ENCODE results near the gene HCCS.
A peak's percentile ranks its signal among the peaks of the same experiment; 100 is the strongest.

HCCS gene

DNA sequence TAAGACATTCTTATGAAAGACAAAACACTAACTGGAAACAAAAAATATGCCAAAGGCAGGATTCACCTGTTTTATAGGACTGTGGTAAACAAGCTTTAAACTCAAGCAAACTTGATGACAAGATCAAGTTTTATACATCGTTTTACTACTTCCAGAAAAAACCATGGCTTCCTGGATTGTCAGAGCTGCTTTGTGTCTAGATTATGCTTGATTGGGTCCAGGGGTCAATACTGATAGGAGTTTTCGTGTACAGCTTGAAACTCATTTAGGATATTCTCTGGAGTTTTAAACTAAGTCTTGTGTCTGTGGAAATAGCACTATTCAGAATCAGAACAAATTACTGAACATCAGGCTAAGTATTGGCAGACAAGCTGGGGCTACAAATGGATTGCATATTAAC lies 13.0 kb downstream of the HCCS start:
- no peak for DNase-seq

DNA sequence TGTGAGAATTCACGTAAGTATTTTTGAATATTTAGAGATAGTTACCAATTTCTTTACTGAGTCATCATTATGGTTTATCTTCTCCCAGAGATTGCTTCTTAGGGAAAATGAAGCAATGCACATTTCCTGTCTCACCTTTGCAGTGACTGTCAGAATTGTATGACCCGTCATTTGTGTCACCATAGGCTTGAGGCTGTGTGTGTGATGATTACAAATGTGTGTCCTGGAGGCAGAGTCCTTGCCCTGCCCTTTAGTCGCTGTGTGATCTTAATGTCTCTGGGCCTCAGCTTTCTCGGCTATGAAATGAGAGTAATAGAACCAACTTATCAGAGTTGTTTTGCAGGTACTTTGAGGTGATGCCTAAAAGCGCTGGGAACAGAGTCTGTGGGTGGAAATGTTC lies 13.9 kb downstream of the HCCS start:
- no peak for DNase-seq

DNA sequence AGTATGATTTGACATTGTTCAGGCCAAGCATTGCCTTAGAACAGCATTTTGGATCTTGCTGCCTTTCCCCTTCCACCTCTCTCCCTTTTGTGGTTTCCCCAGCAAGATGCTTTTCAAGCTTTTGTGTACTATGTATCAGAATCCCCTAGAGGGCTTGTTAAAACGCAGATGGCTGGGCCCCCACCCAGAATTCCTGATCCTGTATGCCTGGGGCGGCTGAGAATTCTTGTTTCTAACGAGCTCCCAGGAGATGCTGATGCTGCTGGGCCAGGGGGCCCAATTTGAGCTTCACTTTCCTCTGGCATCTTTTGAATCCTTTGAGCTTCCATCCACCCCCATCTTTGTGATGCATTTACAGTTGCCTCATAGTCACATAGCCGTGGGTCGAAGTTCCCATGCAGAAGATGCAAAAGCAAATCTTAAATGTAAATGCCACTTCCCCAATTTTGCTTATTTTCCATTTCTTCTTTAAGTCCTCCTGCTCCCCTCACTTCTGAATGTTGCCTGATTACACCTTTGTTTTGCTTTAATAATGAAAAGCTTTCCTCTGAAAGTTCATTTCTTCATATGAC lies 18.5 kb downstream of the HCCS start:
- peak; percentile 73 for DNase-seq

DNA sequence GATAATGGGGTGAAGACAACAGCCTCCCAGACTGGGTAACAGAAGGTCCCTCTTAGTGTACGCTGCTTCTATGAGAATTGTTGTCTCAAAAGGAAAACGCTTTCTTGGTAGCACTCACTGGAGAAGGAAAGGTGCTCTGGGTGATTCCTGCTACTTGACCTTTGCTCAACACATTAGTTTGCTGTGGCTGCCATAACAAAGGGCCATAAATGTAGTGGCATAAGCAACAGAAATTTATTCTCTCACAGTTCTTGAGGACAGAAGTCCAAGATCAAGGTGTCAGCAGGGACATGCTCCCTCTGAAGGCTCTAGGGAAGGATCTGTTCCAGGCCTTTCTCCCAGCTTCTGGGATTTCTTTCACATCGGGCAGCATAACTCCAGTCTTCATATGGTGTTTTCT lies 19.0 kb downstream of the HCCS start:
- no peak for DNase-seq

DNA sequence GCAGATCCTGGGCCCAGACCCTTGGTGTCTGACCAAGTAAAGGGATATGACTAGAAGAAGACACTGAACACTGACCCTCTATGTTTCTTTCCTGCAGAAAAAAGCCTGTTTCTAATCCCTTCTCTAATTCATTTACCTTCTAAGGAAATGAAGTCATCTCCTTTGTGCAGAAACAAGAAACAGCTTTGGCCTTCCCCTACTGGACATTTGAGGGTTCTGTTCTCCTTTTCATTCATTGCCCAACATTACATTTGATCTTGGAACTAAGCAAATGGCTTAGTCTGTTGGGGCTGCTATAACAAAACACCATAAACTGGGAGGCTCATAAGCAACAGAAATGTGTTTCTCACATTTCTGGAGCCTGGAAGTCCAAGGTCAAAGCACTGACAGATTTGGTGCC lies 20.0 kb downstream of the HCCS start:
- DNase-seq: peak; percentile 67

DNA sequence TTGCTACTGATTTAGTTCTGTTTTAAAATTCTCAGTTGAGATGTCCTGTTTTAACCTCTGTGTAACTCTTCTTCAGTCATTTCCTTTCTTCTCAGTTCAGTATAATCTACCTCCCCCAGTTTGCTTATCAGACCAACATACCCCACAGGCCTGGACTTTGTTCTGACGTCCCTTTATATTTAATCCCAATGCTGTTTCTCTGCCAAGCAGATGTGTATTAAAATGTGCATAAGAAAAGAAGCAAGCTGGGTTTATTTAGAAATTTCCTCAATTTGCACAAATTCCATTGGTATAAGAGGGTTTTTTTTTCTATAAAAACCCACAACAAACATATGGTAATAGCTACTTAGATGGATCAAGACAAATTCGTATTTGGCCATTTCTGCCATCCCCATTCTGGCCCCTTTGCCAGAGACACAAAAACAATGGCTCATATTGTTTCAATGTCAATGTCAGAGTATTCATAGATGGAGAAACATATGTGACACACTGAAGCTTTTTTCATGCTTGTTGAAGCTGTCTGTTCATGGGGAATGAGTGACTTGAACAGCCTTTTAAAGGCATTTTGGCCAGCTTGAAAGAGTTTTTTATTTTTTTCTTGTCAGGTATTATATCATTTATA lies 24.5 kb downstream of the HCCS start:
- DNase-seq: no peak

DNA sequence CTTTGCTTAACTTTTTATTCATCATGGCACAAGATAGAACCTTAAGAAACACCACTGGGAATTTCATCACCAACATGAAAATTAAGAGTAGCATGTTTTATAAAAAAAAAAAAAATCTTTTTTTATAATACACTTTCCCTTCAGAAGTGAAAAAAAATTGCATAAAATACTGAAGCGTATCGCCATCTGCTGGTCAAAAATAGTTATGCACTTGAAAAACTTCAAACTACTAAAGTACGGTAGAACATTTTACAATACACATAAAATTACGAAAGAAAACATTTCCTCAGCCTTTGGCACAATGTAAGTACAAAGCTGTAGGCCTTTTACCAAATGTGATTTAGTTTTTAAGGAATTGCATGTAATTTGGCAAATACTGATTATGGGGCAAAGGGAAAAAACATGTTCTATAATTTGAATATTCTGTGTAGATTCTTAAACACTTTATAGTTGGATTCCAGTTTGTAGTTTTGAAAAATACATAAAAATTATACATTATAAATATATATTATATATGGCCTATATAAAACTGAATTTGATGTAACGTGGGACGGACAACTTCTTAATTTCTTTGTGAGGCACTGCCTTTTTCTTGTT lies 26.5 kb downstream of the HCCS start:
- peak; percentile 60 for DNase-seq

DNA sequence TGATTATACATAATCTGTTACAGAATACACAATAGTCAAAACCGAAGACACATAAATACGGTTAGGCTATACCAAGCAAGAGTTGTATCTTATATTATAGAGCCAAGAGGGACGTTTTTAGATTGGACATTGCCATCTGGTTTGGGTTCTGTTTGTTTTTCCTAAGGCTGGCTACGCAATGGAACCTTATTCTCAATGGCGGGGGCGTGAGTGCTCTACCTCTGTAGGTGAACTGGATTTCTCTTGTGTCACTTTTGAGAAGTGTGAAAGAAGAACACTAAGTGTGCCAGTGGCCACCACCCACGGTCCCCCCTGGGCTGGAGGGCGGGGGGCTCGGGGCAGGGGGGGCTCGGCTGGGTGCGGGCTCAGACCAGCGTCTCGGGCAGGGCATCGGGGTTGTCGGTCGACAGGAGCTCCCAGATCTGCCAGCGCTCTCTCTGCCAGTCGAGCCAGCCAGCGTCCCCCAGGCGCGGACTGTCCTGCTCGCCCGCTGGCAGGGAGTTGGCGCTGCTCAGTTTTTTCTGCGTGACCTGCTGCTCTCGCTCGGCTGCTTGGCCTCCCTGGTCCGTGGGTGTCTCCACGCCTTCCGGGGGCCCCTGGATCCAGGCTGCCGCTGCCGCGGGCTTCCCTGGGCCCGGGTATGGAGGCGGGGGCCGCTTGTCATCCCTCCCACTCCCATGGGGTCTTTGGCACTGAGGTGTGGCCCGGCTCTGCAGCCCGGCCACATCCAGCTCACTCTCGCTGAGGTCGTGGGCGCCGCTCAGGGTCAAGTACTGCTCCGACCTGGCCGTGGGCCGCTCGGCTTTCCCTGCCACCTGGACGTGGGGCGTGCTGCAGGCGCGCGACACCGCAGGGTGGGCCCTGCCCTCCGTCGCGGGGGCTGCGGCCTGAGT lies 27.6 kb downstream of the HCCS start:
- no peak for DNase-seq

DNA sequence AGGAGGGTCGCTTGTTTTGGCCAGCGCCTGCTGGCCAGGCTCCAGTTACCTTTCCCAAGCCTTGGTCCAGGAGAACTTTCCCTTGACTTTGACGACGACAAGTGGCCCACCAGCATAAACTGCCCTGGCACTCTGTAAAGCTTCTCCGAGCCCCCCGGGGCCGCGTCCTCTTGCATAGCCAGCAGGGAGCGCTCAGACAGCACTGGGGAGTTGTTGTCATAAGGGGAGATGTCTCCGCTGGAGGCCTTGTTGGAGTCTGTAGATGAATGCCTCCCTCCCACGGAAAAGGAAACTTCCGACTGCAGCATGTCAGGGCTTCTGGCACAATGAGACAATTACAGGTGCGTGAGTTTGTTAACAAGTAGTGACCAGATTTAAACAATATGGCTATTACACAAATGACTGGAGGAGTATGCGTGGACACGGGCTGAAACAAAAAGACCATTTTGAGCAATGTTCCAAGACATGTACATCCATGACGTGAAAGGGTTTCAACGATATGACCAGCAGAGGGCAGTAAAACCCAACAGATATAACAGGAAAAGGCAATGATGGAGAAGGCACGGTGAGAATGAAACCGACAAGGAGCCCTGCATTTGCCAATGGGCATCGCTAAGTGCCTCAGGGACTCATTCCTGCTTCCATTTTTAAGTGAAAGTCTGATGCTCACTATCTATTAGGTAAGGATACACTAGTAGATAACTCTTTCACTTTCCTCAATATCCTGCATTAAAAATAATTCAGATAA lies 33.0 kb downstream of the HCCS start:
- peak; percentile 75 for DNase-seq

DNA sequence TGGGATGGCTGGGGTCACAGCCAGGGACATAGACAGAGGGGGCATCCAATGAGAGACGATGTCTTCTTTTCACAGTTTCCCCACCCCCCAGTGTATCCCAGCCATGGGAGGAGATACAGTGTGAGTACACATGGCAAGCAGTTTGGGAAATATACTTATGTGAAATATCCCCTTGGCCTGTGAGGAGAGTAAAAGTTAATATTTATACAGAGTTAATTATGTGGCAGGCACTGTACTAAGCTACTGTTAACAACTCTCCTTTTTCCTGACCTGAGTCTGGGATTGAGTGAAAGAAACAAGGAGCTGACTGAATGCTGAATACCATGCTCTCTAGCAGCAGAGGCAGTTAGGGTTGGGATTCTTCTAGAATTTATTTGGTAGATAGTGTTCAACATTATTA lies 35.3 kb downstream of the HCCS start:
- no peak for DNase-seq

DNA sequence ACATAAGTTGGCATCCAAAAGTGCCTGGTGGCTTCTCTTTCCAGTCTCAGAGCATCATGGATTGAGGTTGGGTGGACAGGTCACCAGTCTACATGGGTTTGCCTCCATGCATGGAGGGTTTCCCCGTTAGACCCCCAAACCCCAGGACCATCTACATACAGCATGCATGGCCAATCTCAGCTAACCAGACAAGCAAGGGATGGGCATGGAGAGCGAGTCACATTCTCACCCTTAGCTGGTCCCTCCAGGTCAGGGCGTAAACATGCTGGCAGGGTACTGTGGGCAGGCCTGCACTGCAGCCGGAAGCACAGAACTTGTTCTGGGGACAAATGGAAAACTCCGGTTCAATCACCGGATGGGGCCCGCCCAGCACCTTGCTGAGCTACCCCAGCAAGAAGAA lies 37.3 kb downstream of the HCCS start:
- DNase-seq: no peak

DNA sequence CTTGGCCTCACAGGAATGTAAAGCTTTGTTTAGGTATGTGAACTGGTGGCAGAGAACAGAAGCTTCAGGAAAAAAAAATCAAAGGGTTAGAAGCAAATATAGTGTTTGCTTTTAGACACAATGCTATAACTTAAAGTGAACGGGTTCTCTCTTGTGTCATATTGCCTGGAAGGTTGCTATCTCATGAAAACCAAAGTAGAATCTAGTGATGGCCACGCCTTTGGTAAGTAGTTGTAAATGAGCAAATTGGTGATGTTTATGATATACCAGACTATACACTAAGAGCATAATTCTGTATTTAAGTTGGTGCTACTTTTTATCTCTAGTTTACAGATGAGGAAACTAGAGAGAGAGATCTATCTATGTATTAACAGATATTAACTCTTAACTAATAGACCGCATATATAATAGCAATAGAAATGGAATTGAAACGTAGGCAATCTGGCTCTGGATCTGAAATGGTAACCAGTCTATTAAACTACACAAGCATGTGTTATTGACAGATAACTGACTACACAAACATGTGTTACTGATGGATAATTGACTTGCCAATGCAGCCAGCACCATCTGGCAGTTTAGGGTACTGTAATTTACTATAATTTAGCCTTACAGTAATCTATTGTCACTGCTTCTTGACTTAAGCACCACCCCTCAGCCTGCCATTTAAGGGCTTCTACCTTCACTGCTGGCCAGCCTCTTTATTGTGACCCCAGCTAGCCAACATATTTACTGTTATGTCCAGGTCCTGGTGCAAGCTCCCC lies 40.8 kb downstream of the HCCS start:
- DNase-seq: no peak

DNA sequence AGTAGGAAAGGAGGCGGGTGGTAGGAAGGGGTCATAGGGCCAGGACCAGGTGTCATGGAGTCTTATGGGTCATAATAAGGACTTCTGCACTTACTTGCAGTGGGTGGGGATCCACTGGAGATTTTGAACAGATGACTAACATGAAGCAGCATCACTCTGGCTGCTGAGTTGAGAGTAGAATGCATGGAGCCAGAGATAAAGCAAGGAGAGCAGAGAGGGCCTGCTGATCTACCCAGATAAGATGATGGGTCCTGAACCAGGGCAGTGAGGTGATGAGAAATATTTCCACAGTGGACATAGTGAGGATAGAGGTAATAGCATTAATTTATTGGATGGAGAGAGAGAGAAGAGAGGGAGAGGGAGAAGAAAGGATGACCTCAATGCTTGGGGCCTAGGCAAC lies 48.0 kb downstream of the HCCS start:
- no peak for DNase-seq

DNA sequence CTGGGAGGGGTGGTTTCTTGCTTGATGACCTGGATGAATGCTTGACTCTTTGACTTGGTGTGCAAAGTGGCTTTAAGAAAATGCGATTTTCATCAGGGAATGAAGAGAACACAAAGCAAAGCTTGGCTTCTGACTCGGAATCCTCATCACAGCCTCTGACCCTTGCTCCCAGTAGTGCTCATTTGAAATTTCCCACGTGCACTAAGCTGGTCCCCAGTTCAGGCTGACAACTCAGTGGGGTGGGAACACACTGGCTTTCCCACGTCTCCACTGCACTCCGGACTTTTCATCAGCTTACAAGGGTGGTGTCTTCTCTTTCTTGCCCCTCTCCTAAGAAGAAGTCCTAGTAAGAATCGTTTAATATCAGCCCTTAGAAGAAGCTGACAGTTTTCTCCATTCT lies 53.3 kb downstream of the HCCS start:
- DNase-seq: no peak

DNA sequence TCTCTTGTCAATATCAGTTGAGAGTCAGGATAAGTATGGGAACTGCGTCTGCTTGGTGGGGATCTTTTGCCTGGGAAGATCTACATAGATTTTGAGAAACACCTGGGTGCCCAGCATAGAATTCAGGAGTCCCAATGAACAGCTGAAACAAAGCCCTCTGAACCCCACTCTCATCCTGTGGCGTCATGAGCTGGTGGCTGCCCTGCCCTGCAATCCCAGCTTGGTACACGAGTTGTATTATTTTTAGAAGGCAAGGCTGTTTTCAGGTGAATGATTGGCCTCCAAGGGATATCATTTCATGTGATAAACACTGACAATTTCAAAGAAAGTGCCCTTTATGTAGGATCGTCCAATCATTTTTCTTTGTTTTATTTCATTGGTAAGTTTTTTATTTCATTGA lies 60.8 kb downstream of the HCCS start:
- no peak for DNase-seq

DNA sequence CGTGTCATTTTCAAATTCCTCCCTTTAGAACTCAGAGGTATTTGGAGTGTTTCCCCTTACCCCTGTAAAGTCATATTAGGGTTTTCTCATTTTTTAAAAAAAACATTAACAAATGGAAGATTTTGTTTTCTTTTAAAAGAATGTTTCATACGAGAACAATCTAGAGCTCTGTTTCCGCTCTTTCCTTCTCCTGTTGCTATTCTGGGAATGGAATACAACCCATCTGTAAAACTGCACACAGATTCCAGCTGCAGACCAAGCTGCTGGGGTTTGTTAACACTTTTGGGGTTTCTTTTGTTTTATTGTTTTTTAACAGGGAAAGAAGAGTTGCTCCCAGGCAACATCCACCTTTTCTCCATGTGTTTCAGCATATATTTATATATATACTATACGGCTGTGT lies 61.3 kb downstream of the HCCS start:
- DNase-seq: no peak
